Measurements from ENCODE around the gene CASTOR1. TPM values are rescaled to one million over a fixed set of nuclear protein-coding genes. Genes with fewer than 3 reads are reported as not detected.

The CASTOR1 gene
- total RNA-seq, 2 donors from 2014 or later = 19.2 to 19.5 TPM

- TF ChIP-seq CTCF (conservative IDR thresholded peaks at IDR 0.05) = no peak
- Mint-ChIP-seq H3K4me3 (no peak overlapping the region), H3K27me3 (ENCODE audit: insufficient read depth) (no peaks in the 10 kb centered on the region), H3K4me1 (peaks cover 2% of the 10 kb centered on the region), H3K36me3 (ENCODE audit: low read depth) (peaks cover 11% of the 10 kb centered on the region), H3K9me3 (no peaks in the 10 kb centered on the region), H3K27ac (no peak overlapping the region)
- no peak overlapping the region for H3K27ac ChIP-seq (ENCODE audit: low read depth, low read length)
- H3K27me3 ChIP-seq (ENCODE audit: control insufficient read depth, insufficient read depth, low read length, poor library complexity, severe bottlenecking) = no peaks in the 10 kb centered on the region
- H3K9me3 ChIP-seq (ENCODE audit: control insufficient read depth, low read length) = no peaks in the 10 kb centered on the region
- DNase-seq = no peak
- no peak overlapping the region for H3K4me3 ChIP-seq (ENCODE audit: low read length)
- WGBS, 2 experiments (ENCODE audit: insufficient coverage in 1 of 2, insufficient read length in 1 of 2) = 68 to 79% methylated on average over 2 to 4 of the region's 4 CpGs
- peaks cover 4% of the 10 kb centered on the region for H3K36me3 ChIP-seq (ENCODE audit: control insufficient read depth, insufficient read depth, low read length)
- no peaks in the 10 kb centered on the region for H3K4me1 ChIP-seq (ENCODE audit: control insufficient read depth, insufficient read depth, low read length)
- no peak overlapping the region for H3K9ac ChIP-seq (ENCODE audit: extremely low read depth, low read length, poor library complexity, severe bottlenecking)
Observed at GRCh38 chr22:30305519-30305905, 16.2 kb upstream of the CASTOR1 start.

GRCh38 chr22:30304495-30305244, 15.4 kb upstream of the CASTOR1 start:
- no peak overlapping the region for H3K27ac Mint-ChIP-seq
- H3K4me3 Mint-ChIP-seq = no peak overlapping the region
- H3K4me3 ChIP-seq (ENCODE audit: low read length) = no peak overlapping the region
- peaks cover 11% of the 10 kb centered on the region for H3K36me3 Mint-ChIP-seq (ENCODE audit: low read depth)
- no peaks in the 10 kb centered on the region for H3K9me3 ChIP-seq (ENCODE audit: control insufficient read depth, low read length)
- H3K9me3 Mint-ChIP-seq = no peaks in the 10 kb centered on the region
- H3K27me3 ChIP-seq (ENCODE audit: control insufficient read depth, insufficient read depth, low read length, poor library complexity, severe bottlenecking) = no peaks in the 10 kb centered on the region
- no peak for TF ChIP-seq CTCF (conservative IDR thresholded peaks at IDR 0.05)
- no peak overlapping the region for H3K9ac ChIP-seq (ENCODE audit: extremely low read depth, low read length, poor library complexity, severe bottlenecking)
- H3K27ac ChIP-seq (ENCODE audit: low read depth, low read length) = no peak overlapping the region
- 88 to 93% methylated on average over 3 to 7 of the region's 7 CpGs for WGBS, 2 experiments (ENCODE audit: insufficient coverage in 1 of 2, insufficient read length in 1 of 2)
- H3K36me3 ChIP-seq (ENCODE audit: control insufficient read depth, insufficient read depth, low read length) = peaks cover 4% of the 10 kb centered on the region
- DNase-seq = no peak
- H3K27me3 Mint-ChIP-seq (ENCODE audit: insufficient read depth) = no peaks in the 10 kb centered on the region
- no peaks in the 10 kb centered on the region for H3K4me1 Mint-ChIP-seq
- H3K4me1 ChIP-seq (ENCODE audit: control insufficient read depth, insufficient read depth, low read length) = no peaks in the 10 kb centered on the region

- H3K36me3 Mint-ChIP-seq (ENCODE audit: low read depth) = peaks cover 15% of the 10 kb centered on the region
- no peak overlapping the region for H3K4me3 ChIP-seq (ENCODE audit: low read length)
- H3K9me3 Mint-ChIP-seq = no peaks in the 10 kb centered on the region
- TF ChIP-seq CTCF (conservative IDR thresholded peaks at IDR 0.05) = no peak
- WGBS, 2 experiments (ENCODE audit: insufficient coverage in 1 of 2, insufficient read length in 1 of 2) = 89 to 97% methylated on average over 3 to 5 of the region's 5 CpGs
- H3K27me3 Mint-ChIP-seq (ENCODE audit: insufficient read depth) = no peaks in the 10 kb centered on the region
- peaks cover 6% of the 10 kb centered on the region for H3K36me3 ChIP-seq (ENCODE audit: control insufficient read depth, insufficient read depth, low read length)
- DNase-seq = no peak
- H3K4me3 Mint-ChIP-seq = no peak overlapping the region
- H3K27me3 ChIP-seq (ENCODE audit: control insufficient read depth, insufficient read depth, low read length, poor library complexity, severe bottlenecking) = no peaks in the 10 kb centered on the region
- no peak overlapping the region for H3K27ac Mint-ChIP-seq
- H3K27ac ChIP-seq (ENCODE audit: low read depth, low read length) = no peak overlapping the region
- no peak overlapping the region for H3K9ac ChIP-seq (ENCODE audit: extremely low read depth, low read length, poor library complexity, severe bottlenecking)
- H3K4me1 Mint-ChIP-seq = no peaks in the 10 kb centered on the region
- H3K9me3 ChIP-seq (ENCODE audit: control insufficient read depth, low read length) = no peaks in the 10 kb centered on the region
- H3K4me1 ChIP-seq (ENCODE audit: control insufficient read depth, insufficient read depth, low read length) = no peaks in the 10 kb centered on the region
Observed at GRCh38 chr22:30302810-30303138, 13.5 kb upstream of the CASTOR1 start.

Measured in endodermal cell (in vitro differentiated cells).